Coronary artery (tissue), 2 donors: Measurements from ENCODE around the gene RIPOR1.

Experiments used
- DNase-seq: peaks from one replicate; pipeline ENCODE4 v3.0.0-alpha.2; 2017; ENCODE audit warnings: low spot score
- H3K27ac ChIP-seq, 2 donors: fragments of 200-600 bp; sonication (generic); one replicate each; pipeline ENCODE4 v1.5.1; 2016 to 2019
- H3K4me3 ChIP-seq: fragments of 200-600 bp; sonication (generic); 2 replicates; pipeline ENCODE4 v1.5.1; 2016; ENCODE audit warnings: mild to moderate bottlenecking, moderate library complexity
- CTCF ChIP-seq: fragments of 200-600 bp; sonication (generic); IDR thresholded peaks from one replicate; pipeline ENCODE4 v1.5.1; 2019; ENCODE audit warnings: antibody characterized with exemption

RIPOR1 gene

GRCh38 chr16:67562526-67562917 is 33.9 kb downstream of the RIPOR1 start, which contains the start of gene CTCF:
Gene CTCF (plus strand): TSS chr16:67562526. CDS start chr16:67610833, 48,307 bp downstream.
- DNase-seq, result no peak
- H3K27ac ChIP-seq, result peak within 1 kb of the TSS; percentile 94 to 99
- H3K4me3 ChIP-seq, result peak within 1 kb of the TSS; percentile 98
- peak; percentile 54 for TF ChIP-seq CTCF

- Histone ChIP-seq H3K27ac (peak overlapping the region; percentile 94 to 99), H3K4me3 (peak overlapping the region; percentile 98)
- no peak for TF ChIP-seq CTCF
- DNase-seq, result no peak
Measured at GRCh38 chr16:67562918-67563707, 34.5 kb downstream of the RIPOR1 start.

- DNase-seq, result no peak
- Histone ChIP-seq H3K4me3 (peak overlapping the region; percentile 98), H3K27ac (peak overlapping the region; percentile 94 to 99)
- no peak for TF ChIP-seq CTCF
Measured at GRCh38 chr16:67563708-67564468, 35.3 kb downstream of the RIPOR1 start.

- no peak for DNase-seq
- TF ChIP-seq CTCF, result no peak
- H3K27ac ChIP-seq, result no peak overlapping the region
- H3K4me3 ChIP-seq, result no peak overlapping the region
Measured at GRCh38 chr16:67565470-67566100, 37.0 kb downstream of the RIPOR1 start.

- H3K27ac ChIP-seq, result no peak overlapping the region
- no peak for DNase-seq
- no peak for TF ChIP-seq CTCF
- H3K4me3 ChIP-seq, result no peak overlapping the region
Measured at GRCh38 chr16:67571464-67571863, 42.8 kb downstream of the RIPOR1 start.

- no peak for TF ChIP-seq CTCF
- Histone ChIP-seq H3K4me3 (no peak overlapping the region), H3K27ac (no peak overlapping the region)
- DNase-seq, result no peak
Measured at GRCh38 chr16:67571981-67572431, 43.4 kb downstream of the RIPOR1 start.
